HL-60 (cell line): Measurements from ENCODE around the gene FAM177B.
"Not testable (repeated sequence)": the region's sequence is repeated elsewhere in the genome, so short reads cannot be mapped to it uniquely, and the experiment has no call there.

Experiments used
- DNase-seq, 2 experiments: peaks; one replicate each; pipeline ENCODE4 v3.0.0-alpha.2; 2010 to 2020; ENCODE audit warnings: low read depth in 1 of 2, low spot score in 1 of 2
- H3K27ac ChIP-seq: fragments of 250-450 bp; sonication (Bioruptor Pico); replicated peaks from 2 replicates; pipeline ENCODE4 v1.5.1; 2020; ENCODE audit warnings: mild to moderate bottlenecking, moderate library complexity
- H3K27me3 ChIP-seq: fragments of 250-450 bp; sonication (Bioruptor Pico); 2 replicates; pipeline ENCODE4 v1.5.1; 2021; ENCODE audit warnings: mild to moderate bottlenecking, moderate library complexity; ENCODE audit not compliant: insufficient read depth, poor library complexity, severe bottlenecking
- H3K4me3 ChIP-seq: replicated peaks from 2 replicates; pipeline ENCODE4 v1.5.1; 2011; ENCODE audit warnings: mild to moderate bottlenecking, control low read depth, low read length; ENCODE audit not compliant: insufficient read depth
- CTCF ChIP-seq: IDR thresholded peaks from one replicate; pipeline ENCODE4 v1.5.1; 2011; ENCODE audit warnings: low read length, control low read depth, inconsistent platforms; ENCODE audit not compliant: insufficient read depth
- GABPA ChIP-seq: IDR thresholded peaks from 2 replicates; pipeline ENCODE4 v1.6.1; 2012; ENCODE audit warnings: low read depth
- POLR2AphosphoS5 ChIP-seq: IDR thresholded peaks from 2 replicates; pipeline ENCODE4 v1.6.1; 2012; ENCODE audit warnings: low read depth
- SPI1 ChIP-seq: IDR thresholded peaks from 2 replicates; pipeline ENCODE4 v1.6.1; 2012; ENCODE audit warnings: low read depth, mild to moderate bottlenecking, borderline replicate concordance
- TF ChIP-seq, protein P1 (sequence below): IDR thresholded peaks from 2 replicates; pipeline ENCODE4 v1.6.1; 2012; ENCODE audit warnings: low read depth; ENCODE audit not compliant: insufficient replicate concordance

FAM177B gene

GRCh38 chr1:222762178-222762577 lies 25.2 kb downstream of the FAM177B start:
- DNase-seq, H3K4me3 ChIP-seq, H3K27me3 ChIP-seq, H3K27ac ChIP-seq: not testable (repeated sequence)

GRCh38 chr1:222767152-222767571 lies 30.2 kb downstream of the FAM177B start:
- Histone ChIP-seq H3K27ac (no peak overlapping the region), H3K4me3 (no peak overlapping the region), H3K27me3 (no peaks in the 10 kb centered on the region)
- DNase-seq: no peak
- TF ChIP-seq, protein P1, sequence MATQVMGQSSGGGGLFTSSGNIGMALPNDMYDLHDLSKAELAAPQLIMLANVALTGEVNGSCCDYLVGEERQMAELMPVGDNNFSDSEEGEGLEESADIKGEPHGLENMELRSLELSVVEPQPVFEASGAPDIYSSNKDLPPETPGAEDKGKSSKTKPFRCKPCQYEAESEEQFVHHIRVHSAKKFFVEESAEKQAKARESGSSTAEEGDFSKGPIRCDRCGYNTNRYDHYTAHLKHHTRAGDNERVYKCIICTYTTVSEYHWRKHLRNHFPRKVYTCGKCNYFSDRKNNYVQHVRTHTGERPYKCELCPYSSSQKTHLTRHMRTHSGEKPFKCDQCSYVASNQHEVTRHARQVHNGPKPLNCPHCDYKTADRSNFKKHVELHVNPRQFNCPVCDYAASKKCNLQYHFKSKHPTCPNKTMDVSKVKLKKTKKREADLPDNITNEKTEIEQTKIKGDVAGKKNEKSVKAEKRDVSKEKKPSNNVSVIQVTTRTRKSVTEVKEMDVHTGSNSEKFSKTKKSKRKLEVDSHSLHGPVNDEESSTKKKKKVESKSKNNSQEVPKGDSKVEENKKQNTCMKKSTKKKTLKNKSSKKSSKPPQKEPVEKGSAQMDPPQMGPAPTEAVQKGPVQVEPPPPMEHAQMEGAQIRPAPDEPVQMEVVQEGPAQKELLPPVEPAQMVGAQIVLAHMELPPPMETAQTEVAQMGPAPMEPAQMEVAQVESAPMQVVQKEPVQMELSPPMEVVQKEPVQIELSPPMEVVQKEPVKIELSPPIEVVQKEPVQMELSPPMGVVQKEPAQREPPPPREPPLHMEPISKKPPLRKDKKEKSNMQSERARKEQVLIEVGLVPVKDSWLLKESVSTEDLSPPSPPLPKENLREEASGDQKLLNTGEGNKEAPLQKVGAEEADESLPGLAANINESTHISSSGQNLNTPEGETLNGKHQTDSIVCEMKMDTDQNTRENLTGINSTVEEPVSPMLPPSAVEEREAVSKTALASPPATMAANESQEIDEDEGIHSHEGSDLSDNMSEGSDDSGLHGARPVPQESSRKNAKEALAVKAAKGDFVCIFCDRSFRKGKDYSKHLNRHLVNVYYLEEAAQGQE: no peak
- TF ChIP-seq POLR2AphosphoS5 (no peak), SPI1 (no peak), CTCF (no peak)

DNA sequence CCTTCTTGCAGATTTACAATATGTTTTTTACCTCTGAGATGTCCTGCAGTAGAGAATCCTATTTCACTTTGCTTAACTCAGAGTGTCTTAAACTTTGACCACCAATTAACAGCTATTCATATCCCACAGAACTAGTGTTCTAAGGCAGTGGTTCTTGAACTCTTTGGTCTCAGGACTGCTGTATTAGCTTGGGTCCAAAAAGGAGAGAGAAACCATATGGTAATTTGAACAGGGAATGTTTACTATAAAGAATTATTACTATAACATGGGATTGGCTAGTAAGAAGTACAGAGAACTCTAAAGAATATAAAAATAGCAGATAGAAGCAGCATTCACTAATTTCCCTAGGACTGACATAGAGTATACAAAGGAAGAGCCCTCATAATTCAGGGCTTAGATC lies 31.6 kb downstream of the FAM177B start:
- no peak for DNase-seq
- no peak overlapping the region for H3K4me3 ChIP-seq

GRCh38 chr1:222769181-222769580 lies 32.2 kb downstream of the FAM177B start:
- Histone ChIP-seq H3K27me3 (no peaks in the 10 kb centered on the region), H3K27ac (no peak overlapping the region), H3K4me3 (no peak overlapping the region)
- no peak for TF ChIP-seq POLR2AphosphoS5
- TF ChIP-seq, protein P1: no peak
- DNase-seq: peak; percentile 19 to 31

More for the DNA sequence above, 31.6 kb downstream of the FAM177B start:
- no peaks in the 10 kb centered on the region for H3K27me3 ChIP-seq
- TF ChIP-seq POLR2AphosphoS5: no peak
- TF ChIP-seq CTCF: no peak
- TF ChIP-seq, protein P1: no peak
- TF ChIP-seq SPI1: no peak
- no peak for TF ChIP-seq GABPA
- H3K27ac ChIP-seq: no peak overlapping the region
